HCT116 (cell line): ENCODE measurements around the gene SNURF. TPM values are rescaled to one million over a fixed set of nuclear protein-coding genes. Genes with fewer than 3 reads are reported as not detected.
"Not testable (repeated sequence)": the region's sequence is repeated elsewhere in the genome, so short reads cannot be mapped to it uniquely, and the experiment has no call there.

Experiments
- ATAC-seq: fragments of 200-7000 bp; cut with Tn5 transposase; 2 replicates; pipeline ENCODE4 v1.9.1; 2020; ENCODE audit warnings: mild to moderate bottlenecking, moderate library complexity
- BruUV-seq: library from RNA; stranded (reverse); fragments of 400-500 nt; replicated peaks from 2 replicates; lab custom pipeline; 2021; lab: Mats Ljungman, UMichigan
- CTCF ChIA-PET: fragments of 300-600 bp; sonication (Branson Sonifier 250); formaldehyde crosslinking; loops from one replicate; lab custom pipeline; 2021; ENCODE audit warnings: antibody characterized with exemption; lab: Charles Lee
- POLR2A ChIA-PET: fragments of 300-600, 350-600 bp; sonication (Branson Sonifier 250); formaldehyde crosslinking; loops from one replicate; lab custom pipeline; 2021; ENCODE audit warnings: antibody characterized with exemption; lab: Charles Lee
- RAD21 ChIA-PET, 2 experiments: fragments of 300-600 bp; sonication (Branson Sonifier 250); formaldehyde crosslinking; loops; one replicate each; lab custom pipeline; 2023; ENCODE audit warnings: low total read pairs in 2 of 2; ENCODE audit not compliant: uncharacterized antibody in 2 of 2, unreplicated experiment in 2 of 2, low non-redundant PET in 1 of 2; lab: Charles Lee
- DNase-seq: peaks from one replicate; pipeline ENCODE4 v3.0.0-alpha.2; 2010; ENCODE audit warnings: low read depth, low spot score
- H2AFZ ChIP-seq: fragments of 200-600 bp; shearing (Covaris generic), sonication (generic); 2 replicates; pipeline ENCODE4 v1.6.1; 2017; ENCODE audit warnings: low read depth, mixed run types, mixed read lengths, antibody characterized with exemption, low read length; ENCODE audit not compliant: poor library complexity, severe bottlenecking
- H3K27ac ChIP-seq: 2 replicates; pipeline ENCODE4 v1.5.1; 2012; ENCODE audit warnings: low read depth, low read length
- H3K27me3 ChIP-seq: fragments of 200-600 bp; sonication (generic); 2 replicates; pipeline ENCODE4 v1.6.1; 2016; ENCODE audit warnings: mixed run types, low read length, mixed read lengths; ENCODE audit not compliant: insufficient read depth
- H3K36me3 ChIP-seq, 2 experiments: fragments of 200-500 bp in 1 of 2; fragments of 200-600 bp in 1 of 2; sonication (Bioruptor generic) in 1 of 2; sonication (generic) in 1 of 2; 2 replicates each; pipeline versions ENCODE4 v1.5.1 to v1.6.1; 2014 to 2016; ENCODE audit warnings: low read length in 2 of 2, inconsistent platforms in 1 of 2, mixed read lengths in 1 of 2, mixed run types in 1 of 2; ENCODE audit not compliant: insufficient read depth in 2 of 2, control insufficient read depth in 1 of 2
- H3K4me1 ChIP-seq, 2 experiments: fragments of 200-600 bp in 1 of 2; sonication (generic) in 1 of 2; 2 replicates each; pipeline versions ENCODE4 v1.5.1 to v1.6.1; 2012 to 2017; ENCODE audit warnings: low read length in 2 of 2, inconsistent platforms in 1 of 2, mild to moderate bottlenecking in 1 of 2, mixed read lengths in 1 of 2, mixed run types in 1 of 2, moderate library complexity in 1 of 2; ENCODE audit not compliant: insufficient read depth in 2 of 2, control insufficient read depth in 1 of 2
- H3K4me2 ChIP-seq: fragments of 200-600 bp; sonication (generic); 2 replicates; pipeline ENCODE4 v1.6.1; 2017; ENCODE audit warnings: mixed run types, low read length, mixed read lengths
- H3K4me3 ChIP-seq, 2 experiments: fragments of 200-600 bp in 1 of 2; sonication (generic) in 1 of 2; replicated peaks in 1 of 2; 2 replicates each; pipeline ENCODE4 v1.5.1; 2011 to 2016; ENCODE audit warnings: low read length in 2 of 2, control low read depth in 1 of 2, low read depth in 1 of 2, mild to moderate bottlenecking in 1 of 2, mixed read lengths in 1 of 2, mixed run types in 1 of 2
- H3K79me2 ChIP-seq: fragments of 200-600 bp; sonication (generic); 2 replicates; pipeline ENCODE4 v1.6.1; 2017; ENCODE audit warnings: mild to moderate bottlenecking, mixed run types, low read length, moderate library complexity, mixed read lengths; ENCODE audit not compliant: insufficient read depth
- H3K9ac ChIP-seq: fragments of 200-600 bp; sonication (generic); 2 replicates; pipeline ENCODE4 v1.6.1; 2016; ENCODE audit warnings: low read length, mixed read lengths
- H3K9me2 ChIP-seq: fragments of 200-600 bp; sonication (generic), shearing (Covaris generic); 2 replicates; pipeline ENCODE4 v1.6.1; 2017; ENCODE audit warnings: mixed run types, mild to moderate bottlenecking, moderate library complexity; ENCODE audit not compliant: insufficient read depth
- H3K9me3 ChIP-seq, 2 experiments: fragments of 200-500 bp in 1 of 2; fragments of 200-600 bp in 1 of 2; sonication (Bioruptor generic) in 1 of 2; sonication (generic) in 1 of 2; 2 replicates each; pipeline ENCODE4 v1.6.1; 2014 to 2017; ENCODE audit warnings: low read length in 2 of 2, mixed read lengths in 2 of 2, inconsistent platforms in 1 of 2, low read depth in 1 of 2, mild to moderate bottlenecking in 1 of 2, mixed run types in 1 of 2, moderate library complexity in 1 of 2; ENCODE audit not compliant: control insufficient read depth in 1 of 2, insufficient read depth in 1 of 2
- H4K20me1 ChIP-seq: fragments of 200-600 bp; sonication (generic), shearing (Covaris generic); 2 replicates; pipeline ENCODE4 v1.6.1; 2017; ENCODE audit warnings: mixed run types, mild to moderate bottlenecking, moderate library complexity; ENCODE audit not compliant: insufficient read depth
- ATF3 ChIP-seq: IDR thresholded peaks from 2 replicates; pipeline ENCODE4 v1.6.1; 2012
- CTCF ChIP-seq, 3 experiments: fragments of 200-600 bp in 1 of 3; sonication (generic) in 1 of 3; IDR thresholded peaks in 2 of 3; conservative IDR thresholded peaks in 1 of 3; 2 replicates each; pipeline ENCODE4 v1.5.1; 2012 to 2017; ENCODE audit warnings: low read depth in 2 of 3, low read length in 2 of 3, antibody characterized with exemption in 1 of 3, borderline replicate concordance in 1 of 3, control low read depth in 1 of 3, mild to moderate bottlenecking in 1 of 3, mixed read lengths in 1 of 3, mixed run types in 1 of 3, moderate library complexity in 1 of 3; ENCODE audit not compliant: insufficient read depth in 1 of 3
- EGR1 ChIP-seq: IDR thresholded peaks from 2 replicates; pipeline ENCODE4 v1.6.1; 2012; ENCODE audit warnings: low read depth
- ELF1 ChIP-seq: IDR thresholded peaks from 2 replicates; pipeline ENCODE4 v1.6.1; 2012; ENCODE audit warnings: low read depth, borderline replicate concordance
- POLR2A ChIP-seq: IDR thresholded peaks from 2 replicates; pipeline ENCODE4 v1.7.0; 2011; ENCODE audit warnings: borderline replicate concordance; ENCODE audit not compliant: insufficient read depth, insufficient read length; ENCODE audit errors: extremely low read depth
- POLR2AphosphoS5 ChIP-seq: IDR thresholded peaks from 2 replicates; pipeline ENCODE4 v1.6.1; 2011; ENCODE audit warnings: mild to moderate bottlenecking, low read depth, low read length, moderate library complexity
- RAD21 ChIP-seq: IDR thresholded peaks from 2 replicates; pipeline ENCODE4 v1.6.1; 2012; ENCODE audit warnings: low read depth, mild to moderate bottlenecking
- SIN3A ChIP-seq: IDR thresholded peaks from 2 replicates; pipeline ENCODE4 v1.6.1; 2012; ENCODE audit warnings: low read depth
- SP1 ChIP-seq: IDR thresholded peaks from 2 replicates; pipeline ENCODE4 v1.6.1; 2012; ENCODE audit warnings: low read depth
- ZBTB33 ChIP-seq: IDR thresholded peaks from 2 replicates; pipeline ENCODE4 v1.6.1; 2011; ENCODE audit warnings: mild to moderate bottlenecking, low read length, moderate library complexity; ENCODE audit not compliant: insufficient replicate concordance; ENCODE audit errors: extremely low read depth
- ZNF274 ChIP-seq: fragments of 200-500 bp; sonication (Bioruptor generic); IDR thresholded peaks from 2 replicates; pipeline ENCODE4 v1.6.1; 2014; ENCODE audit warnings: mild to moderate bottlenecking, low read depth, low read length, inconsistent platforms
- intact Hi-C: fragments of 100-400 bp; cut with micrococcal nuclease; formaldehyde crosslinking; loops from 2 replicates; pipeline ENCODE4 v1.10.0; 2022
- total RNA-seq: library from RNA; stranded (reverse); gene quantifications from one replicate; pipeline ENCODE4 v1.2.1, GENCODE V29; 2021; ENCODE audit not compliant: unreplicated experiment
- TF ChIP-seq, protein P1 (sequence below): IDR thresholded peaks from 2 replicates; pipeline ENCODE4 v1.6.1; 2012; ENCODE audit warnings: low read depth
- TF ChIP-seq, protein P2 (sequence below): IDR thresholded peaks from 2 replicates; pipeline ENCODE4 v1.6.1; 2012

SNURF gene
- total RNA-seq, 1 experiment from 2014 or later, result 0.44 TPM

DNA sequence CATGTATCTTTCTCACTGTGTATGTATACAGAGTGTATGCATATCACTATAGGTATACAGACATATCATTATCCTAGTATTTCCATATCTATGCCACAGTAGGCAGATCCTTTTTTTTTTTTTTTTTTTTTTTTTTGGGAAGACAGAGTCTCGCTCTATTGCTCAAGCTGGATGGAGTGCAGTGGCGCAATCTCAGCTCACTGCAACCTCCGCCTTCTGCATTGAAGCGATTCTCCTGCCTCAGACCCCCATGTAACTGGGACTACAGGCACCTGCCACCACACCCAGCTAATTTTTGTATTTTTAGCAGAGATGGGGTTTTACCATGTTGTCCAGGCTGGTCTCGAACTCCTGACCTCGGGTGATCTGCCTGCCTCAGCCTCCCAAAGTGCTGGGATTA is 32.0 kb upstream of the SNURF start:
- H3K27ac ChIP-seq, H3K36me3 ChIP-seq, H3K4me3 ChIP-seq, RAD21 ChIA-PET, POLR2A ChIA-PET, BruUV-seq, CTCF ChIA-PET, H3K4me1 ChIP-seq, H3K27me3 ChIP-seq, ATAC-seq, H3K4me2 ChIP-seq, H2AFZ ChIP-seq, H3K9me2 ChIP-seq, intact Hi-C loops, DNase-seq, H4K20me1 ChIP-seq, H3K9ac ChIP-seq, H3K79me2 ChIP-seq: not testable (repeated sequence)
- peaks cover 4 to 27% of the 10 kb centered on the region in 2 experiments; a peak in 2 of 4 replicates for H3K9me3 ChIP-seq

GRCh38 chr15:24924153-24924552 is 30.6 kb upstream of the SNURF start:
- ATAC-seq, result no peak
- no peak for TF ChIP-seq POLR2A
- TF ChIP-seq, protein P1, sequence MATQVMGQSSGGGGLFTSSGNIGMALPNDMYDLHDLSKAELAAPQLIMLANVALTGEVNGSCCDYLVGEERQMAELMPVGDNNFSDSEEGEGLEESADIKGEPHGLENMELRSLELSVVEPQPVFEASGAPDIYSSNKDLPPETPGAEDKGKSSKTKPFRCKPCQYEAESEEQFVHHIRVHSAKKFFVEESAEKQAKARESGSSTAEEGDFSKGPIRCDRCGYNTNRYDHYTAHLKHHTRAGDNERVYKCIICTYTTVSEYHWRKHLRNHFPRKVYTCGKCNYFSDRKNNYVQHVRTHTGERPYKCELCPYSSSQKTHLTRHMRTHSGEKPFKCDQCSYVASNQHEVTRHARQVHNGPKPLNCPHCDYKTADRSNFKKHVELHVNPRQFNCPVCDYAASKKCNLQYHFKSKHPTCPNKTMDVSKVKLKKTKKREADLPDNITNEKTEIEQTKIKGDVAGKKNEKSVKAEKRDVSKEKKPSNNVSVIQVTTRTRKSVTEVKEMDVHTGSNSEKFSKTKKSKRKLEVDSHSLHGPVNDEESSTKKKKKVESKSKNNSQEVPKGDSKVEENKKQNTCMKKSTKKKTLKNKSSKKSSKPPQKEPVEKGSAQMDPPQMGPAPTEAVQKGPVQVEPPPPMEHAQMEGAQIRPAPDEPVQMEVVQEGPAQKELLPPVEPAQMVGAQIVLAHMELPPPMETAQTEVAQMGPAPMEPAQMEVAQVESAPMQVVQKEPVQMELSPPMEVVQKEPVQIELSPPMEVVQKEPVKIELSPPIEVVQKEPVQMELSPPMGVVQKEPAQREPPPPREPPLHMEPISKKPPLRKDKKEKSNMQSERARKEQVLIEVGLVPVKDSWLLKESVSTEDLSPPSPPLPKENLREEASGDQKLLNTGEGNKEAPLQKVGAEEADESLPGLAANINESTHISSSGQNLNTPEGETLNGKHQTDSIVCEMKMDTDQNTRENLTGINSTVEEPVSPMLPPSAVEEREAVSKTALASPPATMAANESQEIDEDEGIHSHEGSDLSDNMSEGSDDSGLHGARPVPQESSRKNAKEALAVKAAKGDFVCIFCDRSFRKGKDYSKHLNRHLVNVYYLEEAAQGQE, result no peak
- TF ChIP-seq ATF3, result no peak
- TF ChIP-seq SIN3A, result no peak
- TF ChIP-seq SP1, result no peak
- no peak for TF ChIP-seq POLR2AphosphoS5
- TF ChIP-seq RAD21, result no peak
- no peak for TF ChIP-seq EGR1
- no peak for TF ChIP-seq ELF1
- no peak for TF ChIP-seq ZBTB33
- no peak for TF ChIP-seq ZNF274
- TF ChIP-seq, protein P2, sequence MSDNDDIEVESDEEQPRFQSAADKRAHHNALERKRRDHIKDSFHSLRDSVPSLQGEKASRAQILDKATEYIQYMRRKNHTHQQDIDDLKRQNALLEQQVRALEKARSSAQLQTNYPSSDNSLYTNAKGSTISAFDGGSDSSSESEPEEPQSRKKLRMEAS, result no peak
- TF ChIP-seq CTCF (IDR thresholded peaks at IDR 0.05 in 2 of 3, conservative IDR thresholded peaks at IDR 0.05 in 1 of 3; ENCODE audit: borderline replicate concordance in 1 of 3, insufficient read depth in 1 of 3, low read depth in 2 of 3, low read length in 2 of 3), result no peak

More at GRCh38 chr15:24924153-24924552, 30.6 kb upstream of the SNURF start:
- Histone ChIP-seq H3K4me3 (no peak overlapping the region), H3K79me2 (no peaks in the 10 kb centered on the region), H3K27ac (no peak overlapping the region), H4K20me1 (no peaks in the 10 kb centered on the region), H3K9me3 (peaks cover 4 to 32% of the 10 kb centered on the region in 2 experiments; a peak in 2 of 4 replicates), H3K4me1 (no peaks in the 10 kb centered on the region), H2AFZ (no peak overlapping the region), H3K9ac (no peak overlapping the region), H3K9me2 (no peaks in the 10 kb centered on the region), H3K36me3 (no peaks in the 10 kb centered on the region), H3K27me3 (no peaks in the 10 kb centered on the region), H3K4me2 (no peak overlapping the region)
- POLR2A ChIA-PET, result no interaction called here
- RAD21 ChIA-PET, result no interaction called here
- CTCF ChIA-PET, result no interaction called here
- no peak for DNase-seq
- intact Hi-C loops, result no loop called here
- no TSS peak for BruUV-seq
